HFFc6 (cell line): ENCODE measurements around the gene SLC22A3. TPM values are rescaled to one million over a fixed set of nuclear protein-coding genes. Genes with fewer than 3 reads are reported as not detected.

Source experiments
- DNase-seq: peaks from one replicate; pipeline ENCODE4 v3.0.0-alpha.2; 2018
- H3K27ac Mint-ChIP-seq: 2 replicates; pipeline ENCODE4 v1.8.0; 2020; ENCODE audit warnings: mild to moderate bottlenecking, mixed read lengths
- H3K27me3 Mint-ChIP-seq: 2 replicates; pipeline ENCODE4 v1.8.0; 2021; ENCODE audit warnings: mild to moderate bottlenecking, moderate library complexity, mixed read lengths; ENCODE audit not compliant: insufficient read depth
- H3K36me3 Mint-ChIP-seq: 2 replicates; pipeline ENCODE4 v1.8.0; 2021; ENCODE audit warnings: low read depth, mixed read lengths
- H3K4me1 Mint-ChIP-seq: 2 replicates; pipeline ENCODE4 v1.8.0; 2020; ENCODE audit warnings: low read depth, mixed read lengths
- H3K4me3 Mint-ChIP-seq: 2 replicates; pipeline ENCODE4 v1.8.0; 2020; ENCODE audit warnings: mild to moderate bottlenecking, moderate library complexity, mixed read lengths
- H3K9me3 Mint-ChIP-seq: 2 replicates; pipeline ENCODE4 v1.8.0; 2020; ENCODE audit warnings: mild to moderate bottlenecking, mixed read lengths
- total RNA-seq, 6 experiments: library from RNA; stranded (reverse); fragmentation: NEBNext Ultra II Directional; extraction: Animal tissue kit (Norgen Biotek cat#: 25700); gene quantifications; 2 replicates in 1 of 6; 3 replicates in 5 of 6; pipeline ENCODE4 v1.2.3, GENCODE V29; 2021
- TF ChIP-seq, protein P1 (sequence below): fragments of 200-600 bp; sonication (generic); IDR thresholded peaks from 2 replicates; pipeline ENCODE4 v1.5.0; 2021; ENCODE audit warnings: antibody characterized with exemption, mild to moderate bottlenecking

The SLC22A3 gene
- total RNA-seq, 6 experiments from 2014 or later: not detected

DNA sequence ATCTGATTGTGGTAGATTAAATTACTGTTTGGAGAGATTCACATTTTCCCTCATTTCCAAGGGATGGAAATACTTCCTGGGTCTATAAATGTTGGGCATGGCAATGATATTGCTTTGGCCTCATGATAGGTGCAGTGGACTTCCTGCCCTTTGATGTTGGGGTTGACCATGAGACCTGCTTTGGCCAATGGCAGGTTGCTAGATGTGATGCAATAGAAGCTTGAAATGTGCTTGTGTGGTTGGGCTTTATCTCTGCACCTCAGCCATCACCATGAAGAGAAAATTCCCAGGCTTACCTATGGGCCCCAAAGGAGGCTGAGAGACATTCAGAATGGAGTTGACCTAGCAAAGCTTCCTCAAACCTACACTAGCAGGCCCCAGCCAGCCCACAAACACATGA is 69.4 kb downstream of the SLC22A3 start:
- no peaks in the 10 kb centered on the region for H3K36me3 Mint-ChIP-seq
- H3K27ac Mint-ChIP-seq: no peak overlapping the region
- no peak for DNase-seq
- no peak overlapping the region for H3K4me3 Mint-ChIP-seq
- H3K4me1 Mint-ChIP-seq: no peaks in the 10 kb centered on the region
- H3K9me3 Mint-ChIP-seq: peaks cover 15% of the 10 kb centered on the region
- H3K27me3 Mint-ChIP-seq: no peaks in the 10 kb centered on the region
- TF ChIP-seq, protein P1, sequence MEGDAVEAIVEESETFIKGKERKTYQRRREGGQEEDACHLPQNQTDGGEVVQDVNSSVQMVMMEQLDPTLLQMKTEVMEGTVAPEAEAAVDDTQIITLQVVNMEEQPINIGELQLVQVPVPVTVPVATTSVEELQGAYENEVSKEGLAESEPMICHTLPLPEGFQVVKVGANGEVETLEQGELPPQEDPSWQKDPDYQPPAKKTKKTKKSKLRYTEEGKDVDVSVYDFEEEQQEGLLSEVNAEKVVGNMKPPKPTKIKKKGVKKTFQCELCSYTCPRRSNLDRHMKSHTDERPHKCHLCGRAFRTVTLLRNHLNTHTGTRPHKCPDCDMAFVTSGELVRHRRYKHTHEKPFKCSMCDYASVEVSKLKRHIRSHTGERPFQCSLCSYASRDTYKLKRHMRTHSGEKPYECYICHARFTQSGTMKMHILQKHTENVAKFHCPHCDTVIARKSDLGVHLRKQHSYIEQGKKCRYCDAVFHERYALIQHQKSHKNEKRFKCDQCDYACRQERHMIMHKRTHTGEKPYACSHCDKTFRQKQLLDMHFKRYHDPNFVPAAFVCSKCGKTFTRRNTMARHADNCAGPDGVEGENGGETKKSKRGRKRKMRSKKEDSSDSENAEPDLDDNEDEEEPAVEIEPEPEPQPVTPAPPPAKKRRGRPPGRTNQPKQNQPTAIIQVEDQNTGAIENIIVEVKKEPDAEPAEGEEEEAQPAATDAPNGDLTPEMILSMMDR: no peak

GRCh38 chr6:160418370-160418769 is 70.2 kb downstream of the SLC22A3 start:
- no peaks in the 10 kb centered on the region for H3K27me3 Mint-ChIP-seq
- peaks cover 15% of the 10 kb centered on the region for H3K9me3 Mint-ChIP-seq
- H3K36me3 Mint-ChIP-seq: no peaks in the 10 kb centered on the region
- TF ChIP-seq, protein P1: no peak
- no peak overlapping the region for H3K27ac Mint-ChIP-seq
- no peak for DNase-seq
- H3K4me1 Mint-ChIP-seq: no peaks in the 10 kb centered on the region
- H3K4me3 Mint-ChIP-seq: no peak overlapping the region

GRCh38 chr6:160419488-160419887 is 71.3 kb downstream of the SLC22A3 start:
- Mint-ChIP-seq H3K9me3 (peaks cover 15% of the 10 kb centered on the region), H3K36me3 (no peaks in the 10 kb centered on the region), H3K27ac (no peak overlapping the region), H3K27me3 (no peaks in the 10 kb centered on the region), H3K4me3 (no peak overlapping the region), H3K4me1 (no peaks in the 10 kb centered on the region)
- no peak for DNase-seq
- TF ChIP-seq, protein P1: no peak

- Mint-ChIP-seq H3K27ac (no peak overlapping the region), H3K4me3 (no peak overlapping the region), H3K9me3 (peaks cover 13% of the 10 kb centered on the region), H3K27me3 (no peaks in the 10 kb centered on the region), H3K4me1 (no peaks in the 10 kb centered on the region), H3K36me3 (no peaks in the 10 kb centered on the region)
- DNase-seq: no peak
- TF ChIP-seq, protein P1: no peak
Observed at GRCh38 chr6:160420253-160420968, 72.2 kb downstream of the SLC22A3 start.

DNA sequence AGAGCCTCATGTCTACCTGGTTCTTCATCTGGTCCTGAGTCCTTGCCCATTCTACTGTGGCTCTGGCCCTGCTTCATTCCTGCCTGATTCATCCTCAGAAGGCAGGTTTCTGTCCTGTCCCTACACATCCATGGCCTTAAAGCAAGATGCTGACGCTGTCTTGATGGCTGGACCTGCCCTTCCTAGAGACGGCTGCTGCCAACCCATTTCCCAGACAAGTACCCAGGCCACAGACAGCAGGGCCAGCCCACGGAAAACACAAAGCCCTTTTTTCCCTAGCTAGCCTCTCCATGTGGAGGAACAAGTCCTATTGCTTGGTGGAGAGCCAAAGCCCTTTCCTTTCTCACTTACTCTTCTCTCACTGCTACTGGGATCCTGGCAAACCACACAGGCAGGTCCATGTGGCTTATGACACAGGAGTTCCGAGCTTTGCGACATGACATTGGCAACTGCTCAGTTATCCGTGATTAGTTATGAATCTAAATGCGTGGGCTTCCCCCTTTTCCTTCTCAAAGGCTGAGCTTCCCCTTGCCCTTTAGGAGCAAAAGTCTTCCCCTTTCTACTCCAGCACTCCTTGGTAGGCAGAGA is 72.9 kb downstream of the SLC22A3 start:
- DNase-seq: no peak
- Mint-ChIP-seq H3K4me3 (no peak overlapping the region), H3K36me3 (no peaks in the 10 kb centered on the region)

More for the DNA sequence above, 72.9 kb downstream of the SLC22A3 start:
- Mint-ChIP-seq H3K27ac (no peak overlapping the region), H3K4me1 (no peaks in the 10 kb centered on the region), H3K9me3 (peaks cover 11% of the 10 kb centered on the region), H3K27me3 (no peaks in the 10 kb centered on the region)
- TF ChIP-seq, protein P1: no peak
